GM19395 (cell line): ENCODE measurements around the gene FXYD2.

Source experiments
- ATAC-seq: cut with Tn5 transposase; IDR thresholded peaks from one replicate; pipeline ENCODE4 v1.9.1; 2021; ENCODE audit warnings: mild to moderate bottlenecking, moderate library complexity; ENCODE audit not compliant: unreplicated experiment

FXYD2 gene

GRCh38 chr11:117859061-117859460 is 34.5 kb upstream of the FXYD2 start:
- no peak for ATAC-seq

GRCh38 chr11:117857734-117858414 is 33.3 kb upstream of the FXYD2 start:
- no peak for ATAC-seq

GRCh38 chr11:117855912-117856651 is 31.5 kb upstream of the FXYD2 start:
- ATAC-seq = no peak

- no peak for ATAC-seq
These were observed 30.8 kb upstream of the FXYD2 start for GRCh38 chr11:117855186-117855845.

GRCh38 chr11:117852309-117852708 is 27.8 kb upstream of the FXYD2 start:
- no peak for ATAC-seq

GRCh38 chr11:117851852-117852251 is 27.3 kb upstream of the FXYD2 start:
- no peak for ATAC-seq

GRCh38 chr11:117851106-117851505 is 26.6 kb upstream of the FXYD2 start:
- no peak for ATAC-seq

- no peak for ATAC-seq
These were observed 25.4 kb upstream of the FXYD2 start for GRCh38 chr11:117849781-117850414.

- ATAC-seq = no peak
These were observed 19.3 kb upstream of the FXYD2 start for GRCh38 chr11:117843666-117844484.

- ATAC-seq = no peak
These were observed 17.8 kb upstream of the FXYD2 start for GRCh38 chr11:117842131-117842941.

GRCh38 chr11:117841551-117842031 is 17.0 kb upstream of the FXYD2 start:
- ATAC-seq = no peak

- no peak for ATAC-seq
These were observed 16.5 kb upstream of the FXYD2 start for GRCh38 chr11:117840881-117841550.

- no peak for ATAC-seq
These were observed 15.6 kb upstream of the FXYD2 start for GRCh38 chr11:117839936-117840813.

- no peak for ATAC-seq
These were observed 14.9 kb upstream of the FXYD2 start for GRCh38 chr11:117839380-117839881.

GRCh38 chr11:117838901-117839300 is 14.4 kb upstream of the FXYD2 start:
- no peak for ATAC-seq

- ATAC-seq = no peak
These were observed 13.2 kb upstream of the FXYD2 start for GRCh38 chr11:117837791-117838190.

- no peak for ATAC-seq
These were observed 12.7 kb upstream of the FXYD2 start for GRCh38 chr11:117837070-117837776.
